Natural killer cell (primary cell): ENCODE results near the gene ERC1. TPM values are rescaled to one million over a fixed set of nuclear protein-coding genes. Genes with fewer than 3 reads are reported as not detected.

Experiments used
- ATAC-seq, 3 donors: fragments of 150-1000 bp in 2 of 3; fragments of 200-7000 bp in 1 of 3; cut with Tn5 transposase; 1 replicate in 1 of 3; 2 replicates in 2 of 3; pipeline ENCODE4 v1.10.0; 2021; ENCODE audit warnings: mild to moderate bottlenecking in 2 of 3, moderate library complexity in 2 of 3
- DNase-seq, 2 donors: peaks; one replicate each; pipeline versions ENCODE4 v3.0.0 to v3.0.0-alpha.2; 2013 to 2021; ENCODE audit warnings: mixed read lengths in 1 of 2
- H3K27ac ChIP-seq: one replicate; pipeline ENCODE4 v1.5.1; 2013; ENCODE audit warnings: mild to moderate bottlenecking, low read length
- H3K27me3 ChIP-seq: one replicate; pipeline ENCODE4 v1.6.1; 2013; ENCODE audit warnings: low read length; ENCODE audit not compliant: control insufficient read depth, insufficient read depth
- H3K36me3 ChIP-seq: one replicate; pipeline ENCODE4 v1.6.1; 2013; ENCODE audit warnings: low read length; ENCODE audit not compliant: control insufficient read depth, insufficient read depth
- H3K4me1 ChIP-seq: one replicate; pipeline ENCODE4 v1.6.1; 2013; ENCODE audit warnings: low read length; ENCODE audit not compliant: control insufficient read depth, insufficient read depth
- H3K4me3 ChIP-seq: one replicate; pipeline ENCODE4 v1.5.1; 2013; ENCODE audit warnings: low read length
- H3K9me3 ChIP-seq: one replicate; pipeline ENCODE4 v1.6.1; 2013; ENCODE audit warnings: low read length; ENCODE audit not compliant: control insufficient read depth, insufficient read depth
- H3K27ac Mint-ChIP-seq, 2 donors: one replicate each; pipeline ENCODE4 v1.8.0; 2022; ENCODE audit warnings: mild to moderate bottlenecking in 2 of 2, mixed read lengths in 2 of 2, moderate library complexity in 1 of 2
- H3K27me3 Mint-ChIP-seq, 2 donors: one replicate each; pipeline ENCODE4 v1.8.0; 2022; ENCODE audit warnings: low read depth in 2 of 2, mixed read lengths in 2 of 2
- H3K36me3 Mint-ChIP-seq: one replicate; pipeline ENCODE4 v1.8.0; 2022; ENCODE audit warnings: mixed read lengths
- H3K4me1 Mint-ChIP-seq, 2 donors: one replicate each; pipeline ENCODE4 v1.8.0; 2022; ENCODE audit warnings: mixed read lengths in 2 of 2
- H3K4me3 Mint-ChIP-seq: one replicate; pipeline ENCODE4 v1.8.0; 2022; ENCODE audit warnings: mild to moderate bottlenecking, moderate library complexity, mixed read lengths
- H3K9me3 Mint-ChIP-seq, 2 donors: one replicate each; pipeline ENCODE4 v1.8.0; 2022; ENCODE audit warnings: mixed read lengths in 2 of 2
- CTCF ChIP-seq: fragments of 200-600 bp; IDR thresholded peaks from one replicate; pipeline ENCODE4 v1.8.0; 2022; ENCODE audit warnings: antibody characterized with exemption
- WGBS: methylation state at CpG from one replicate; pipeline ENCODE4 v1.1.7; 2013; ENCODE audit warnings: missing lambda C conversion rate; ENCODE audit not compliant: insufficient coverage; 5-methylcytosine and 5-hydroxymethylcytosine counted together
- intact Hi-C: fragments of 100-400 bp; cut with micrococcal nuclease; formaldehyde crosslinking; loops from one replicate; pipeline ENCODE4 v1.14.2; 2022
- total RNA-seq, 4 donors: library from RNA; stranded (reverse); fragments of 120-200 nt in 1 of 4; gene quantifications; one replicate each; pipeline versions ENCODE4 v1.2.3 to v1.2.4, GENCODE V29; 2013 to 2022

ERC1 gene
- total RNA-seq, 3 donors from 2014 or later (not counting 1 experiment from before 2014, with no cell fraction given), result 43.5 to 54.0 (median 44.9) TPM

GRCh38 chr12:1391722-1392121 is 400.7 kb downstream of the ERC1 start:
- intact Hi-C loops, result no loop called here
- H3K27ac ChIP-seq, result no peak overlapping the region
- no peaks in the 10 kb centered on the region for H3K27me3 ChIP-seq
- DNase-seq (no peak), ATAC-seq (no peak)
- H3K9me3 Mint-ChIP-seq, result no peaks in the 10 kb centered on the region
- H3K4me1 Mint-ChIP-seq, result no peaks in the 10 kb centered on the region
- no peak for TF ChIP-seq CTCF
- no peaks in the 10 kb centered on the region for H3K36me3 ChIP-seq
- H3K27me3 Mint-ChIP-seq, result no peaks in the 10 kb centered on the region
- no peak overlapping the region for H3K4me3 Mint-ChIP-seq
- no peaks in the 10 kb centered on the region for H3K36me3 Mint-ChIP-seq
- peaks cover 3% of the 10 kb centered on the region for H3K9me3 ChIP-seq
- no peak overlapping the region for H3K27ac Mint-ChIP-seq
- H3K4me1 ChIP-seq, result no peaks in the 10 kb centered on the region
- H3K4me3 ChIP-seq, result no peak overlapping the region

GRCh38 chr12:1395421-1395955 is 404.5 kb downstream of the ERC1 start:
- Mint-ChIP-seq H3K4me3 (no peak overlapping the region), H3K27ac (no peak overlapping the region), H3K9me3 (no peaks in the 10 kb centered on the region), H3K4me1 (no peaks in the 10 kb centered on the region), H3K36me3 (no peaks in the 10 kb centered on the region), H3K27me3 (no peaks in the 10 kb centered on the region)
- no peaks in the 10 kb centered on the region for H3K27me3 ChIP-seq
- 95% methylated on average over 4 of the region's 4 CpGs for WGBS
- no peak overlapping the region for H3K4me3 ChIP-seq
- H3K9me3 ChIP-seq, result peaks cover 3% of the 10 kb centered on the region
- TF ChIP-seq CTCF, result no peak
- H3K27ac ChIP-seq, result no peak overlapping the region
- intact Hi-C loops, result no loop called here
- DNase-seq, result no peak
- no peak for ATAC-seq
- H3K4me1 ChIP-seq, result no peaks in the 10 kb centered on the region
- H3K36me3 ChIP-seq, result no peaks in the 10 kb centered on the region

GRCh38 chr12:1398673-1399072 is 407.6 kb downstream of the ERC1 start:
- Histone ChIP-seq H3K36me3 (no peaks in the 10 kb centered on the region), H3K27me3 (no peaks in the 10 kb centered on the region), H3K27ac (no peak overlapping the region), H3K4me3 (no peak overlapping the region), H3K9me3 (no peaks in the 10 kb centered on the region), H3K4me1 (no peaks in the 10 kb centered on the region)
- H3K4me1 Mint-ChIP-seq, result no peaks in the 10 kb centered on the region
- H3K9me3 Mint-ChIP-seq, result no peaks in the 10 kb centered on the region
- DNase-seq (peak in 1 of 2 donors; percentile 13), ATAC-seq (no peak)
- no peak overlapping the region for H3K27ac Mint-ChIP-seq
- intact Hi-C loops, result no loop called here
- 94% methylated on average over 2 of the region's 3 CpGs for WGBS
- H3K27me3 Mint-ChIP-seq, result no peaks in the 10 kb centered on the region
- no peak overlapping the region for H3K4me3 Mint-ChIP-seq
- no peak for TF ChIP-seq CTCF
- no peaks in the 10 kb centered on the region for H3K36me3 Mint-ChIP-seq

- H3K27me3 ChIP-seq, result no peaks in the 10 kb centered on the region
- no peak overlapping the region for H3K4me3 ChIP-seq
- Mint-ChIP-seq H3K4me3 (no peak overlapping the region), H3K36me3 (no peaks in the 10 kb centered on the region), H3K27me3 (no peaks in the 10 kb centered on the region), H3K27ac (no peak overlapping the region), H3K9me3 (no peaks in the 10 kb centered on the region), H3K4me1 (no peaks in the 10 kb centered on the region)
- DNase-seq (no peak), ATAC-seq (no peak)
- no peak for TF ChIP-seq CTCF
- H3K4me1 ChIP-seq, result no peaks in the 10 kb centered on the region
- H3K36me3 ChIP-seq, result no peaks in the 10 kb centered on the region
- WGBS, result 100% methylated on average over 3 of the region's 3 CpGs
- no peak overlapping the region for H3K27ac ChIP-seq
- H3K9me3 ChIP-seq, result no peaks in the 10 kb centered on the region
- intact Hi-C loops, result no loop called here
Measured at GRCh38 chr12:1401891-1402290, 410.9 kb downstream of the ERC1 start.
